HEK293T (cell line): Measurements from ENCODE around the gene FRAT2.

ENCODE experiments used
- ARNT ChIP-seq: fragments of 450-650 bp; IDR thresholded peaks from 2 replicates; pipeline ENCODE4 v1.6.1; 2017; ENCODE audit warnings: mild to moderate bottlenecking
- CTBP1 ChIP-seq: fragments of 450-650 bp; IDR thresholded peaks from 2 replicates; pipeline ENCODE4 v1.6.1; 2016; ENCODE audit warnings: borderline replicate concordance
- ELF4 ChIP-seq: fragments of 450-650 bp; IDR thresholded peaks from 2 replicates; pipeline ENCODE4 v1.6.1; 2017; ENCODE audit warnings: antibody characterized with exemption
- FOXA1 ChIP-seq: fragments of 450-650 bp; IDR thresholded peaks from 2 replicates; pipeline ENCODE4 v1.6.1; 2016; ENCODE audit warnings: mild to moderate bottlenecking
- FOXM1 ChIP-seq: fragments of 450-650 bp; IDR thresholded peaks from 2 replicates; pipeline ENCODE4 v1.6.1; 2017; ENCODE audit warnings: mild to moderate bottlenecking, borderline replicate concordance
- HDGF ChIP-seq: fragments of 450-650 bp; IDR thresholded peaks from 2 replicates; pipeline ENCODE4 v1.6.1; 2017; ENCODE audit warnings: antibody characterized with exemption, borderline replicate concordance
- NFRKB ChIP-seq: fragments of 450-650 bp; IDR thresholded peaks from 2 replicates; pipeline ENCODE4 v1.6.1; 2016; ENCODE audit warnings: mild to moderate bottlenecking, moderate library complexity
- SP1 ChIP-seq: fragments of 450-650 bp; IDR thresholded peaks from 2 replicates; pipeline ENCODE4 v1.6.1; 2017
- TARDBP ChIP-seq: fragments of 450-650 bp; IDR thresholded peaks from 2 replicates; pipeline ENCODE4 v1.6.1; 2016

DNA sequence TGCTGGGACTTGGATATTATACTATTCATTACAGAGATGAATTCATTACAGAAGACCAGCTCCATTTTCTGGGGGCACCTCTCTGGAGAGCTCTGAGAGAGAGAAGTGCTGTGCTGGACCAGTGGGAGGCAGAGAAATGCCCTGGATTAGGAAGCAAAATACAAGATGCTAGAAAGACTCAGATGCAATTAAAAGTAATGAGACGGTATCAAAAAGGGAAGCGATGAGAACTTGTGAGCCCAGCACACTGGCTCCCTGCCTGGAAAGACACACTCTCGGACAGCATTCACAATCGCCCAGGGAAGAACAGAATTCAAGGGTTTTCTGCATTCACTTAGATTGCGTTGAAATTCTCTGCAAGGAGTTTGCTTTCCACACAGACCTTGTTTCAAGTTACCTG, 3.5 kb upstream of the FRAT2 start:
- no peak for TF ChIP-seq CTBP1
- no peak for TF ChIP-seq ELF4
- TF ChIP-seq ARNT = no peak
- TF ChIP-seq FOXA1 = no peak
- TF ChIP-seq FOXM1 = no peak
- TF ChIP-seq TARDBP = no peak
- TF ChIP-seq HDGF = no peak
- TF ChIP-seq SP1 = no peak
- TF ChIP-seq NFRKB = no peak
